SH-SY5Y (cell line): ENCODE measurements around the gene CPXM2.

Experiments used
- GATA2 ChIP-seq: IDR thresholded peaks from 2 replicates; pipeline ENCODE4 v1.6.1; 2011; ENCODE audit warnings: mild to moderate bottlenecking, low read depth, low read length
- GATA3 ChIP-seq: IDR thresholded peaks from 2 replicates; pipeline ENCODE4 v1.6.1; 2011; ENCODE audit warnings: low read depth, mild to moderate bottlenecking, low read length, moderate library complexity

Gene CPXM2

DNA sequence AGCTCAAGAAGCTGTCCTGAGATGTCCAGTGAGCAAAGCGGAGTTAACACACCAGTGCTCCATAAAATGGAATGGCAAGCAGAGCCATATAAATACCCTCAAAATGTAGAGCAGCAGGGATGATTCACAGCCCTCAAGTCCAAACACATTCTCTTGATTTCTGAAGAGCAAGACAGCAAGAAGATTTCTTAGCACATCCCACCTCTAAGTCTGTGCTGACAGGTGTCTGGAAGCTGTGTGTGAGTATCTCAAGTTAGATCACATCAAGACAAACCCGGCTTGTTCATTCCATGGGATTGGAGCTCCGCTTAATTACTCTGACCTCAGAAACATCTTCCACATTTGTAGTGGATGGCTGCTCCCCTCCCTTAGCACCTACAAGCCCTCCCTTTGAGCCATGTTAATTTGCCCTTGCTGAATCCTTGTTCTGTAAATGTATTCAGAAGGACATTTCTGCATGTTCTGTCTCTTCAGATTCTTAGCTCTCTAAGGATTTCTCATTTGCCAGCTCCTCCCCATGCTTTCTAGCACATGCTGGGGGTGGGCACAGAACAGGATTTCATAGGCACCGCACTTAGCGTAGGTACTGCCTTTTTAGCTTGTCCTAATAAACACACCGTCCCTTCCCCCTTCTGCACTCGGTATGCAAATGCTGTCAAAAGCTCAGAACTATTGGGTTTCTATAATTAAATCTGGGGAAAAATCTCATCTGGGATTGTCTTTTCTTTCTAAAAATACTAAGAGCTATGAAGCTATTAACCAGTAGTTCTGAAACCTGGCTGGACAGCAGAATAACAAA is 112.7 kb downstream of the CPXM2 start:
- TF ChIP-seq GATA2 (no peak), GATA3 (no peak)

DNA sequence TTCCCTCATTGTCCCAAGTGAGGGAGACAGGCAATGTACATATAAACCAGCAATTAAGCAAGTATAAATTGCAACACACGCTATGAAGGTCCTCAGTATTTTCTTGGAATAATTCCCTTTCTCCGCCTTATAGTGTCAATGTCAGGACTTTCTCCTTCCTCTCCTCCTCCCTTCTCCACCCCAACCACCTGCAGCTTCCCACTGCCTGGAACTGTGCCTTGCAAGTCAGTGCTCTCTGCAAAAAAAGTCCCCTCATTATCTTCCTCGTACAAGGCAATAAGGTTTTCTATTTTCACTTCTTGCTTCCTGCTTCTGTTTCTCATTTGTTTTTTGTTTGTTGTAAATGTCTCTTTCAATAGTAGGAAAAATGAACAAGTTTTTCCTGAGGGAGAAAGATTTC is 113.7 kb downstream of the CPXM2 start:
- TF ChIP-seq GATA3, result no peak
- TF ChIP-seq GATA2, result no peak

- no peak for TF ChIP-seq GATA3
- no peak for TF ChIP-seq GATA2
These were observed 117.4 kb downstream of the CPXM2 start for GRCh38 chr10:123774132-123774742.

- TF ChIP-seq GATA2, result no peak
- no peak for TF ChIP-seq GATA3
These were observed 118.7 kb downstream of the CPXM2 start for GRCh38 chr10:123772645-123773508.

DNA sequence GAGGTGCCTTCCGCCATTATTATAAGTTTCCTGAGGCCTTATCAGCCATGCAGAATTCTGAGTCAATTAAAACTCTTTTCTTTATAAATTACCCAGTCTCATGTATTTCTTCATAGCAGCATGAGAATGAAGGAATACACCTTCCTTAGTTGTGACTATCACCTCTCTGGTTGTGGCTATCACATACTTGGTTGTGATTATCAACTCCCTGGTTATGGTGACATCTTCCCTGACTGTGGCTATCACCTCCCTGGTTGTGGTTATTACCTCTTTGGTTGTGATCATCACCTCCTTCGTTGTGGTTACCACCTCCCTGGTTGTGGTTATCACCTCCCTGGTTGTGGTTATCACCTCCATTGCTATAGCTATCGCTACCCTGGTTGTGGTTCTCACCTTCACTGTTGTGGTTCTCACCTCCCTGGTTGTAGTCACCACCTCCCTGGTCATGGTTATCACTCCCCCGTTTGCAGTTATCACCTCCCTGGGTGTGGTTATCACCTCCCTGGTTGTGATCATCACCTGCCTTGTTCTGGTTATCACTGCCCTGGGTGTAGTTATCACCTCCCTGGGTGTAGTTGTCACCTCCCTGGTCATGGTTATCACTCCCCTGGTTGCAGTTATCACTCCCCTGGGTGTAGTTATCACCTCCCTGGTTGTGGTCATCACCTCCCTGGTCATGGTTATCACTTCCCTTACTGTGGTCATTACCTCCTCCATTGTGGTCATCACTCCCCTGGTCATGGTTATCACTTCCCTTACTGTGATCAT is 119.5 kb downstream of the CPXM2 start:
- TF ChIP-seq GATA3, result no peak
- TF ChIP-seq GATA2, result no peak

DNA sequence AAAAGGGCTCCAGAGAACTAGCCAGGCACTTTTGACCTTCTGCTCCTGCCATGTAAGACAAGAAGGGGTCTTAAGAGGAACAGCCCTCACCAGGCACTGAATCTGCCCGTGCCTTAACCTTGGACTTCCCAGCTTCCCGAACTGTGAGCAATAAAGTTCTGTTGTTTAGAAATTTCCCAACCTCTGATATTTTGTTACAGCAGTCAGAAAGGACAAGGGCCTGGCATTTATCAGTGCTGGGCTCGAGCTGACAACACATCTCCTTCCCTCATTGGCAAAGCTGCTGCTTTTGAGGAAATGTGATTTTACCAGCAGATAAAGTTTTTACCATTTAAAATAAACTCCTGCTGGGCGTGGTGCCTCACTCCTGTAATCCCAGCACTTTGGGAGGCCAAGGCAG is 122.0 kb downstream of the CPXM2 start:
- TF ChIP-seq GATA2 (no peak; the same call in 1 of the 2 replicates), GATA3 (no peak)

- no peak for TF ChIP-seq GATA3
- TF ChIP-seq GATA2, result no peak
These were observed 124.8 kb downstream of the CPXM2 start for GRCh38 chr10:123766761-123767160.

- TF ChIP-seq GATA2 (no peak), GATA3 (no peak)
These were observed 125.6 kb downstream of the CPXM2 start for GRCh38 chr10:123766012-123766411.

GRCh38 chr10:123761666-123762230 is 129.9 kb downstream of the CPXM2 start:
- TF ChIP-seq GATA3, result no peak
- TF ChIP-seq GATA2, result no peak

- TF ChIP-seq GATA2, result no peak
- no peak for TF ChIP-seq GATA3
These were observed 130.6 kb downstream of the CPXM2 start for GRCh38 chr10:123761038-123761428.

DNA sequence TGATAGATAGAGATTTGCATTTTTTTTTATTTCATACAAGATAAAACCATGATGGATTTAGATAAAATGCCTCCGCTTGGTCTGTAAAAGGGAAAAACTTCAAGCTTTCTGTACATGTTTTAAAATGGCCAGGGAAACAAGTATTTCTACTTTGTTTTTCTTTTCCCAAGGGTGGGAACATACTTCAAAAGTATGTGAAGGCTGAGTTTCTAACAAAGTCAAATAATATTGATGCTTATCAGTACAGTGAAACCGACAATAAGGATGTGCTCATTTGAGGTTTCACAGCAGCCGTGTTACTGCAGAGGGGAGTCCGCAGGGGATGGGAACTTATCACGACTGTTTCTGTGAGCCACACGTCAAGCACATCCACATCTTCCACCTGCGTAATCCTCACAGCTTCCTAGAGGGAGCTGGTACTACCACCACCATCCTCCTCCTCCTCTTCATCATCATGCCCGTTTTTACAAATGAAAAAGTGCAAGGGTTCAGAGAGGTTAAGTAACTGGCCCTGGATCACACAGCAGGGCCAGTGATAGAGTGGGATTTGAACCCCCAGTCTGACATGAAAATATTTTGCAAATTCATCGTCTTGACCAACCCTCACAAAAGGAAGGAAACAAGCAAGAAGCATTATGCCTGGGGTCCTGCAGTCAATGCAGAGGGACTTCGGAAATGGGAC is 131.1 kb downstream of the CPXM2 start:
- TF ChIP-seq GATA3, result no peak
- no peak for TF ChIP-seq GATA2

GRCh38 chr10:123759501-123760031 is 132.0 kb downstream of the CPXM2 start:
- TF ChIP-seq GATA3, result no peak
- no peak for TF ChIP-seq GATA2

DNA sequence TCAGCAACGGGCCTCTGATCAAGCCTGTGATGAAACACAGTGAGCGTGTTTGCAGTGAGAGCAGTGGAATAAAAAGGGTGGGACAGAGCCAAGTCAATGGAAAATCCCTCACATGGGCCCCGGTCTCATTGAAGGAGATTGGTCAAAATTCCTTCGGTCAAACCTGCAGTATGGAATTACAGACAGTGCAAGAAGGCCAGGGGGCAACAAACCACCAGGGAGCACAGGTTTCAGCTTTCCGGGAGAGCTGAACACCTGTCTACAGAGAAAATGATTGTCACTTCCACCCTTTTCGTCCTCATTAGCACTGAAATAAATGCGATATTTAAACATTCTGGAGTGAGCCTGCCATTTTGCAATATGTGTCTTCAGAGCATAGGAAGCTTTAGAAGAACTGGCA is 132.6 kb downstream of the CPXM2 start:
- TF ChIP-seq GATA2 (no peak), GATA3 (no peak)

DNA sequence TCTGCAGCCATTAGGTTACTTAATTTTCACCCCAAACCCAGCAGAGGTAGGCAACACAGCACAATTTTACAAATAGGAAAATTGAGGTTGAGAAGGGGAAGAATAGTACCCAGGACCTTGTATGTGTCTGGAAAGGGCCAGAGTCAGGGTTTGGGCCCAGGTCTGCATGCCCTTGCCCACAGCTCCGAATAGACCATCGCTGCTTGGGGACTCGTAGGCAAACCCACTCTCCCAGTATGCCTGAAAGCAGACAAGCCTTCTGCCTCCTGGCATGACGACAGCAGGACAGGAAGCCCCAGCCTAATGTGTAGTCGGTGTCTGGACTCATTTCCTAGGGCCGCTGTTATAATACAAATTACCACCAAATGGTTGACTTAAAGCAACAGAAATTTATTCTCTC is 133.8 kb downstream of the CPXM2 start:
- TF ChIP-seq GATA3 (no peak), GATA2 (no peak)
